SK-N-SH treated with all-trans-retinoic acid at 6 μM for 48 hours (cell line): ENCODE results near the gene TTLL6.

Source experiments
- ATAC-seq: fragments of 200-7000 bp; cut with Tn5 transposase; 3 replicates; pipeline ENCODE4 v1.9.1; 2020; ENCODE audit warnings: mild to moderate bottlenecking, moderate library complexity
- ARNTL ChIP-seq: fragments of 450-650 bp; formaldehyde crosslinking; IDR thresholded peaks from 2 replicates; pipeline ENCODE4 v1.5.0; 2020; ENCODE audit warnings: low read depth, mild to moderate bottlenecking, moderate library complexity, borderline replicate concordance
- BACH2 ChIP-seq: fragments of 250-450 bp; sonication (Bioruptor Pico); IDR thresholded peaks from 2 replicates; pipeline ENCODE4 v1.9.0; 2021; ENCODE audit warnings: mild to moderate bottlenecking, borderline replicate concordance
- CREB5 ChIP-seq: fragments of 250-450 bp; sonication (Bioruptor Pico); IDR thresholded peaks from 2 replicates; pipeline ENCODE4 v1.5.1; 2020; ENCODE audit warnings: low read depth, mild to moderate bottlenecking, moderate library complexity
- CSDC2 ChIP-seq: fragments of 250-450 bp; sonication (Bioruptor Pico); IDR thresholded peaks from 2 replicates; pipeline ENCODE4 v1.5.0; 2020; ENCODE audit warnings: mild to moderate bottlenecking, moderate library complexity
- ESRRG ChIP-seq: fragments of 250-450 bp; sonication (Bioruptor Pico); IDR thresholded peaks from 2 replicates; pipeline ENCODE4 v1.6.1; 2021; ENCODE audit warnings: mild to moderate bottlenecking
- ISL1 ChIP-seq: fragments of 250-450 bp; sonication (Bioruptor Pico); IDR thresholded peaks from 2 replicates; pipeline ENCODE4 v2.1.2; 2022; ENCODE audit warnings: mild to moderate bottlenecking, moderate library complexity
- PATZ1 ChIP-seq: fragments of 250-450 bp; sonication (Bioruptor Pico); IDR thresholded peaks from 2 replicates; pipeline ENCODE4 v1.8.0; 2020; ENCODE audit warnings: mild to moderate bottlenecking, moderate library complexity, borderline replicate concordance
- POU6F1 ChIP-seq: fragments of 250-450 bp; sonication (Bioruptor Pico); IDR thresholded peaks from 2 replicates; pipeline ENCODE4 v1.8.0; 2021; ENCODE audit warnings: low read depth, mild to moderate bottlenecking, moderate library complexity, borderline replicate concordance
- PPARA ChIP-seq: fragments of 250-450 bp; sonication (Bioruptor Pico); IDR thresholded peaks from 2 replicates; pipeline ENCODE4 v1.5.0; 2020; ENCODE audit warnings: mild to moderate bottlenecking, borderline replicate concordance
- RARB ChIP-seq: fragments of 250-450 bp; sonication (Bioruptor Pico); IDR thresholded peaks from 2 replicates; pipeline ENCODE4 v1.8.0; 2021; ENCODE audit warnings: mild to moderate bottlenecking, moderate library complexity
- SNAI2 ChIP-seq: fragments of 250-450 bp; sonication (Bioruptor Pico); IDR thresholded peaks from 2 replicates; pipeline ENCODE4 v1.5.0; 2020; ENCODE audit warnings: mild to moderate bottlenecking, moderate library complexity
- TCF4 ChIP-seq: fragments of 250-450 bp; sonication (Bioruptor Pico); IDR thresholded peaks from 2 replicates; pipeline ENCODE4 v1.8.0; 2021; ENCODE audit warnings: mild to moderate bottlenecking, moderate library complexity, borderline replicate concordance
- TOX ChIP-seq: fragments of 250-450 bp; sonication (Bioruptor Pico); IDR thresholded peaks from 2 replicates; pipeline ENCODE4 v1.8.0; 2021; ENCODE audit warnings: mild to moderate bottlenecking, moderate library complexity, borderline replicate concordance
- TSHZ2 ChIP-seq: fragments of 250-450 bp; sonication (Bioruptor Pico); IDR thresholded peaks from 2 replicates; pipeline ENCODE4 v1.5.0; 2020; ENCODE audit warnings: mild to moderate bottlenecking, moderate library complexity
- ZC3H10 ChIP-seq: fragments of 250-450 bp; sonication (Bioruptor Pico); IDR thresholded peaks from 2 replicates; pipeline ENCODE4 v1.5.1; 2021; ENCODE audit warnings: mild to moderate bottlenecking, moderate library complexity
- ZFP3 ChIP-seq: fragments of 250-450 bp; sonication (Bioruptor Pico); IDR thresholded peaks from 2 replicates; pipeline ENCODE4 v1.5.0; 2020; ENCODE audit warnings: mild to moderate bottlenecking, moderate library complexity
- ZFP30 ChIP-seq: fragments of 450-650 bp; formaldehyde crosslinking; IDR thresholded peaks from 2 replicates; pipeline ENCODE4 v1.5.0; 2022; ENCODE audit warnings: mild to moderate bottlenecking, moderate library complexity
- ZNF565 ChIP-seq: fragments of 450-650 bp; formaldehyde crosslinking; conservative IDR thresholded peaks from 2 replicates; pipeline ENCODE4 v1.5.0; 2020; ENCODE audit warnings: low read depth, mild to moderate bottlenecking, moderate library complexity
- ZNF70 ChIP-seq: fragments of 450-650 bp; formaldehyde crosslinking; IDR thresholded peaks from 2 replicates; pipeline ENCODE4 v1.5.0; 2020; ENCODE audit warnings: mild to moderate bottlenecking, moderate library complexity

Gene TTLL6

GRCh38 chr17:48757524-48757961 lies 59.5 kb downstream of the TTLL6 start (continued):
- TF ChIP-seq ZNF565 (CRISPR knock-in tag) = no peak

GRCh38 chr17:48756830-48757251 lies 60.2 kb downstream of the TTLL6 start:
- no peak for TF ChIP-seq CSDC2 (CRISPR knock-in tag)
- no peak for TF ChIP-seq TSHZ2
- TF ChIP-seq ESRRG (CRISPR knock-in tag) = no peak
- TF ChIP-seq POU6F1 (CRISPR knock-in tag) = no peak
- no peak for TF ChIP-seq ZNF70 (CRISPR knock-in tag)
- no peak for TF ChIP-seq ZFP30 (CRISPR knock-in tag)
- no peak for TF ChIP-seq SNAI2 (CRISPR knock-in tag)
- no peak for TF ChIP-seq TCF4
- TF ChIP-seq CREB5 = no peak
- no peak for ATAC-seq

- ATAC-seq = no peak
- TF ChIP-seq ZC3H10 (CRISPR knock-in tag) (no peak), PPARA (CRISPR knock-in tag) (no peak), TOX (CRISPR knock-in tag) (no peak), CSDC2 (CRISPR knock-in tag) (no peak), BACH2 (no peak), RARB (CRISPR knock-in tag) (no peak), TCF4 (no peak), SNAI2 (CRISPR knock-in tag) (no peak), ARNTL (CRISPR knock-in tag) (no peak)
These were observed 61.7 kb downstream of the TTLL6 start for GRCh38 chr17:48755356-48755755.

GRCh38 chr17:48754500-48755261 lies 62.3 kb downstream of the TTLL6 start:
- peak; percentile 5; the same call in 2 of the 3 replicates for ATAC-seq
- TF ChIP-seq PPARA (CRISPR knock-in tag) (no peak), PATZ1 (CRISPR knock-in tag) (no peak), CSDC2 (CRISPR knock-in tag) (no peak), ZFP3 (CRISPR knock-in tag) (no peak), ARNTL (CRISPR knock-in tag) (no peak), RARB (CRISPR knock-in tag) (no peak), ISL1 (no peak), SNAI2 (CRISPR knock-in tag) (no peak)
